HEK293 (cell line): ENCODE measurements around the gene RFXAP.

Experiments used
- REPIN1 ChIP-seq: fragments of 450-650 bp; formaldehyde crosslinking; IDR thresholded peaks from 2 replicates; pipeline ENCODE4 v1.5.1; 2017; ENCODE audit warnings: missing biosample characterization, missing genetic modification characterization, low read depth
- ZNF24 ChIP-seq: fragments of 450-650 bp; formaldehyde crosslinking; IDR thresholded peaks from 2 replicates; pipeline ENCODE4 v1.5.1; 2016; ENCODE audit warnings: missing biosample characterization, missing genetic modification characterization
- ZNF701 ChIP-seq: fragments of 450-650 bp; formaldehyde crosslinking; IDR thresholded peaks from 2 replicates; pipeline ENCODE4 v1.5.1; 2016; ENCODE audit warnings: missing biosample characterization, missing genetic modification characterization
- TF ChIP-seq, protein P1 (sequence below): fragments of 450-650 bp; IDR thresholded peaks from 2 replicates; pipeline ENCODE4 v1.5.1; 2018; ENCODE audit warnings: missing biosample characterization, mild to moderate bottlenecking, missing genetic modification characterization
- TF ChIP-seq, protein P2 (sequence below): fragments of 450-650 bp; formaldehyde crosslinking; IDR thresholded peaks from 2 replicates; pipeline ENCODE4 v1.5.1; 2016; ENCODE audit warnings: missing biosample characterization, missing genetic modification characterization
- TF ChIP-seq, protein P3 (sequence below): fragments of 450-650 bp; formaldehyde crosslinking; IDR thresholded peaks from 2 replicates; pipeline ENCODE4 v1.5.1; 2016; ENCODE audit warnings: missing biosample characterization, missing genetic modification characterization

DNA sequence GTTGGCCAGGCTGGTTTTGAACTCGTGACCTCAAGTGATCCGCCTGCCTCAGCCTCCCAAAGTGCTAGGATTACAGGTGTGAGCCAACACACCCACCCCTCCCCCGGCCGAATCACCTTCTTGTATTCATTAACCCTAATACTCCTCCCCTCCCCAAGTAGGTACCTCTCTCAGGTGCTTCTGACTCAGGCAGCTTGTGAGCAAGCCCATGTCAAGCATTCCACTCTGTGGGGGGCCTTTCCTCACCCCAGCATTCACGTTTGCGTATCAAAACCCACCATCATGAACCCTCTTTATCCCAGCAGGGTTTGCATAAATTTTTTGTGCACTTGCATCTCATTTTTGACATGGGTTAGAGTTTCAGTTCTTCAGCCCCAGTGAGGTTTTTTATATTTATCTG lies 23.6 kb upstream of the RFXAP start:
- TF ChIP-seq, protein P1, sequence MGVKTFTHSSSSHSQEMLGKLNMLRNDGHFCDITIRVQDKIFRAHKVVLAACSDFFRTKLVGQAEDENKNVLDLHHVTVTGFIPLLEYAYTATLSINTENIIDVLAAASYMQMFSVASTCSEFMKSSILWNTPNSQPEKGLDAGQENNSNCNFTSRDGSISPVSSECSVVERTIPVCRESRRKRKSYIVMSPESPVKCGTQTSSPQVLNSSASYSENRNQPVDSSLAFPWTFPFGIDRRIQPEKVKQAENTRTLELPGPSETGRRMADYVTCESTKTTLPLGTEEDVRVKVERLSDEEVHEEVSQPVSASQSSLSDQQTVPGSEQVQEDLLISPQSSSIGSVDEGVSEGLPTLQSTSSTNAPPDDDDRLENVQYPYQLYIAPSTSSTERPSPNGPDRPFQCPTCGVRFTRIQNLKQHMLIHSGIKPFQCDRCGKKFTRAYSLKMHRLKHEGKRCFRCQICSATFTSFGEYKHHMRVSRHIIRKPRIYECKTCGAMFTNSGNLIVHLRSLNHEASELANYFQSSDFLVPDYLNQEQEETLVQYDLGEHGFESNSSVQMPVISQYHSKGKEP (tag by site-specific recombination): no peak
- TF ChIP-seq ZNF24 (no peak), ZNF701 (tag by site-specific recombination) (no peak), REPIN1 (tag by site-specific recombination) (no peak)
- TF ChIP-seq, protein P2, sequence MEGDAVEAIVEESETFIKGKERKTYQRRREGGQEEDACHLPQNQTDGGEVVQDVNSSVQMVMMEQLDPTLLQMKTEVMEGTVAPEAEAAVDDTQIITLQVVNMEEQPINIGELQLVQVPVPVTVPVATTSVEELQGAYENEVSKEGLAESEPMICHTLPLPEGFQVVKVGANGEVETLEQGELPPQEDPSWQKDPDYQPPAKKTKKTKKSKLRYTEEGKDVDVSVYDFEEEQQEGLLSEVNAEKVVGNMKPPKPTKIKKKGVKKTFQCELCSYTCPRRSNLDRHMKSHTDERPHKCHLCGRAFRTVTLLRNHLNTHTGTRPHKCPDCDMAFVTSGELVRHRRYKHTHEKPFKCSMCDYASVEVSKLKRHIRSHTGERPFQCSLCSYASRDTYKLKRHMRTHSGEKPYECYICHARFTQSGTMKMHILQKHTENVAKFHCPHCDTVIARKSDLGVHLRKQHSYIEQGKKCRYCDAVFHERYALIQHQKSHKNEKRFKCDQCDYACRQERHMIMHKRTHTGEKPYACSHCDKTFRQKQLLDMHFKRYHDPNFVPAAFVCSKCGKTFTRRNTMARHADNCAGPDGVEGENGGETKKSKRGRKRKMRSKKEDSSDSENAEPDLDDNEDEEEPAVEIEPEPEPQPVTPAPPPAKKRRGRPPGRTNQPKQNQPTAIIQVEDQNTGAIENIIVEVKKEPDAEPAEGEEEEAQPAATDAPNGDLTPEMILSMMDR (tag by site-specific recombination): no peak
- TF ChIP-seq, protein P3, sequence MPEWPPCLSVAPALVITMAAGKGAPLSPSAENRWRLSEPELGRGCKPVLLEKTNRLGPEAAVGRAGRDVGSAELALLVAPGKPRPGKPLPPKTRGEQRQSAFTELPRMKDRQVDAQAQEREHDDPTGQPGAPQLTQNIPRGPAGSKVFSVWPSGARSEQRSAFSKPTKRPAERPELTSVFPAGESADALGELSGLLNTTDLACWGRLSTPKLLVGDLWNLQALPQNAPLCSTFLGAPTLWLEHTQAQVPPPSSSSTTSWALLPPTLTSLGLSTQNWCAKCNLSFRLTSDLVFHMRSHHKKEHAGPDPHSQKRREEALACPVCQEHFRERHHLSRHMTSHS (tag by site-specific recombination): no peak
